GM21390 (cell line): Measurements from ENCODE around the gene MFGE8.

Experiments used
- ATAC-seq: cut with Tn5 transposase; IDR thresholded peaks from one replicate; pipeline ENCODE4 v1.9.1; 2021; ENCODE audit not compliant: unreplicated experiment

Gene MFGE8

DNA sequence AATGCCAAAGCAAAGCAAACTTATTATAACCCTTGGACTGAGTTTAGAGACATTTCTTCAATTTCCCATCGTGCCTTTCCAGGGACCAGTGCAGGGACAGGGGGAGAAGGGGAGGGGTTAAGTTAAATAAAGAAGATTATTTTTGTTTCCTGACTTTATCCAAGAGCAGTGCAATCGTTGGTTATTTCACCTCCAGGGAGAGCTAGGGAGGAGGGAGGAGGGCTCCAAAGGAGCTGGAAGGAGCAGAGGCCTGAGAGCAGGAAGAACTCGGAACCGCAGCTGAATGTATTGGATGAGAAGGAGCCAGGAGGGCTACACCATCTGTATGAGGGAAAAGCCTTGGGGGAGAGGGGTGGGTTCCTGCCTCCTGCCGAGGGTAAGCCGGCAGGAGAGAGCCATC, 38.5 kb downstream of the MFGE8 start:
- ATAC-seq, result no peak

DNA sequence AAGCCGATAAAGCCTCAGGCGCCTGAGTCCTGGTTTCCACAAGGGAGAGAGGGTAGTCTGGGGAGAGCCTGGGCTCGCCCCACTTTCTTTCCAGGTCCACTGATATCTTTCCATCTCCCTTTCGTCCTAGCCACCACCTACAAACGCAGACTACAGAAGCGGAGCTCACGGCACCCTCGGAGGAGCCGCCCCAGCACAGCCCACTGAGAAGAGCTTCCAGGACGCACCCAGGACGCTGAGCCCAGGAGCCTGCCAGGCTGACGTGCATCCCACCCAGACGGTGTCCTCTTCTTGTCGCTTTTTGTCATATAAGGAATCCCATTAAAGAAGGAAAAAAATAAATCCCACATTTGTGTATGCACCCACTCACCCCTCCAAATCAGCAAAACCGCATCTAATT, 38.9 kb downstream of the MFGE8 start:
- no peak for ATAC-seq

DNA sequence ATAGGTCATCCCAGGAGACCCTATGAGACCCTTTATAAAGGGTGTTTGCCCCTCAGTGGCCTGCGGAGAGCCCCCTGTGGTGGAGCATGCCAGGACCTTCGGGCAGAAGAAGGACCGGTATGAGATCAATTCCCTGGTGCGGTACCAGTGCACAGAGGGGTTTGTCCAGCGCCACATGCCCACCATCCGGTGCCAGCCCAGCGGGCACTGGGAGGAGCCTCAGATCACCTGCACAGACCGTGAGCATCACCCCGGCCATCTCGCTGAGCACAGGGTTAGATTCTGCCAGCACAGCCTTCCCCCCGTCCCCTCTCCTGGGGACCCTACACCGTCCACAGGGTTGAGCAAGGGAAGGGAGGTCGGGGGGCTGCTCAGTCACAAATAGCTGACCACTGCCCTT, 39.4 kb downstream of the MFGE8 start:
- no peak for ATAC-seq

DNA sequence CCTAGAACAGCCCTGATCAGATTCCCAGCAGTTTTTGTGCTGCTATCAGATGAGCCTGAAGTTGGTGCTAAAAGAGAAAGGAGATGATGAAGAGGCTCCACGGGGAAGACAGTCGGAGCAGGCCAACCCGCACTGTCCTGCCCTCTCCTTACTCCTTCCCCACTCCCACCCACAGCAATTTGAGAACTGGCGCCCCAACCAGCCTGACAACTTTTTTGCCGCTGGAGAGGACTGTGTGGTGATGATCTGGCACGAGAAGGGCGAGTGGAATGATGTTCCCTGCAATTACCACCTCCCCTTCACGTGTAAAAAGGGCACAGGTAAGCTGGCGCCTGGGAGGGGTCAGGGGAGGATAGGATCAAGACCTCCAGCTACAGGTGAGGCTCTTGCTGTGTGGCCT, 40.5 kb downstream of the MFGE8 start:
- ATAC-seq, result no peak

DNA sequence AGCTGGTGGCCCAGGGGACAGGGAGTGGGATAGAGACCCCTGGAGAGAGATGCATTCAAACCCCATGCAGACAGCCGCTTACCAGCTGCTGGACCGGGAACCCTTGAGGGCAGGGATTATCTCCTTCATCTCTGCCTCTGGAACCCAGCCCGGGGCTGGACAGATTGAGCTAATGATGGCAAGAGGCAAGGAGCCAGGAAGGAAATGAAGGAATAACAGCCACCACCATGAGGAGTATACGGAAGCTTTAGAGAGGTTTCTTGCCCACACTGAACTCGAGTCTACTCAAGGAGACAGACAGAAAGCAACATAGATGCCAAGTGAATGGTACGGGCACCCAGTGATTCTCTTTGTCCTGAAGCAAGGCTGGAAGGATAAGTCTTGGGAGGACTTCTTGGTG, 41.1 kb downstream of the MFGE8 start:
- ATAC-seq, result no peak

DNA sequence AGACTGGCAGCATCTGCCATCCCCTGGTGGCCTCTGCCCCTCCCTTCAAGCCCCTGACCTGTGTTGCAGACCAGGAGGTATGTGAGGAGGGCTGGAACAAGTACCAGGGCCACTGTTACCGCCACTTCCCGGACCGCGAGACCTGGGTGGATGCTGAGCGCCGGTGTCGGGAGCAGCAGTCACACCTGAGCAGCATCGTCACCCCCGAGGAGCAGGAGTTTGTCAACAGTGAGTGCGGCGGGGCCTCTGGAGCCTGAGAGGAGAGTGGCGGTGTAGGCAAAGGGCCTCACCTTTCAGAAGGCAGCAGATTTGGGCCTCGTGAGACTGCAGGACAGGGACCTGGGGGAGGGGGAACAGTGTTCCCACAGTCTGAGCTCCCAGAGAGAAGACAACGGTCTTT, 41.9 kb downstream of the MFGE8 start:
- no peak for ATAC-seq

DNA sequence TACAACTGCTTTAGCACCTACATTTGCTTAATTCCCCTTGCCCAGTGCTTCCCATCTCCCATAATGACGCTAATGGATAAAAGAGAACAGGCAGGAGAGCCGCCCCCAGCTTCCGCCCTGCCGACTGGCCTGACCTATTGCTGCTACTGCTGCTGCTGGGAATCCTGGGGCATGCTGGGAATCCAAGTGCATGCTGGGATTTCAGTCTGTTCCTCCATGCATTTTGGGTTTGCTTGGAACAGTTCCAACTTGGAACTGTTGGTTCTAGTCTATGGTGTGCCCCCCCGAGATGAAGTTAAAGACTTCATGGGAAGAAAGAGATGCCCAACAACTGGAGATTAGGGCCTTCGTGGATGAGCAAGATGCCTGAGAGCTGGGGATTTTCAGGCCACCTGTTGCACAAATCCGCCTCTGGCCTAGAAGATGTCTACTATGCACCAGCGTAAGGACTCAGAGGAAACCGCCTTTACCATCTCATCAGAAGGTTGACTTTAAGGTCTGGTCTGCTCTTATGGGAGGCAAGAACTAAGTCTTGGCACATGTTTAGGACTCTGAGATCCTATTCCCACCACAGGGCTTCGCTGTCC, 46.8 kb downstream of the MFGE8 start:
- no peak for ATAC-seq

DNA sequence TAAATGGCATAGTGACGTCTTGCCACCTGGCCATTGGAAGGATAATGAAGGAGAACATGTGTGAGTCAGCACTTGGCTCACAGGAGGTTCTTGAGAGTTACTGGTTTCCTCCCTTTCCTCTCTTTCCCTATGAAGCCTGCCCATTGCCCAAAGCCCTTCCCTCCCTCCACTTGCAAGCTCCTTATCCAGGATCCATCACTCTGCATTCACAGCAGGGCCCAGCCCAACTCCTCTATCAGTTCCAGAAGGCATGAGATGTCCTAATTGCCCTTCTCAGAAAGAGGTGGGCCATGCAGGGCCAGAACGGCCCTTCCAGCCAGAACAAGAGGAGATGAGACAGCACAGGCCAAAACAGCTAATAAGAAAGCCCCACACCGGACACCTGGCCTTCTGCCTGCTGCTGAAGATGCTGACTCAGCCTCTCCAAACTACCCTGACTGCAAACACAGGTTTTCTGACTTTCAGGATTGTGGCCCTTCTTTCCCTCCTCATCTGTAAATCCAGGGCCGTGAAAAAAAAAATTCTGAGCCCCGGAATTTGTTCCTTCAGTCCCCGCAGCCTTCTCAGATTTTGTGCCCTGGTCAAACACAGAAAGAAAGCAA, 47.6 kb downstream of the MFGE8 start:
- no peak for ATAC-seq

DNA sequence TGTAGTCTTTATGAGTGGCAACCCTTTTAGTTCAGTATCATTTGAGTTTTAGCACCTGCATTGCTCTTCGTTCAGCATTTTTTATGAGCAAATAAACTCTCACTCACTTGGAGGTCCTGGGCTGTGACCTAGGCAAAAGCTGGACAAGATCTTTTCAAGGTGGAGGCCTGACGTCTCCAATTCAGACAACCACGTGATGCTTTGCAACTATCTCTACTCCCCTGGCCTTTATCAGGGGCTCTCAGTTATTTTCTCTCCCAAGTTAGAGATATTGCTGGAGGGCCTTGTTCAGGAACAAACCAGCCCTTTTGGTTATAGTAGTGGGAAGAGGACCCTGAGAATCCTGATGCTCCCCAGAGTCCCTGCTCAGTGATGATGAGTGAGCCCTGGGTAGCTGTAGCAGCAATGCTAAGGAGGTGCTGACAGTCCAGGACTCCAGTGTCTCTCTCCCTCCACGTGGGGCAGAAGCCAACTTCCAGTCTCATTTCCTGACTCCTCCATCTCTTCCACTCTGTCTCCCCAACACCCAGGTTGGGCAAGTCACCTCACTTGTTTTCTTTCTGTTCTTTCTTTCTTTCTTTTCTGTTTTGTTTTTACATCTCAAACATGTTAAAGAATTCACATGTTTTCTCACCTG, 48.2 kb downstream of the MFGE8 start:
- no peak for ATAC-seq

DNA sequence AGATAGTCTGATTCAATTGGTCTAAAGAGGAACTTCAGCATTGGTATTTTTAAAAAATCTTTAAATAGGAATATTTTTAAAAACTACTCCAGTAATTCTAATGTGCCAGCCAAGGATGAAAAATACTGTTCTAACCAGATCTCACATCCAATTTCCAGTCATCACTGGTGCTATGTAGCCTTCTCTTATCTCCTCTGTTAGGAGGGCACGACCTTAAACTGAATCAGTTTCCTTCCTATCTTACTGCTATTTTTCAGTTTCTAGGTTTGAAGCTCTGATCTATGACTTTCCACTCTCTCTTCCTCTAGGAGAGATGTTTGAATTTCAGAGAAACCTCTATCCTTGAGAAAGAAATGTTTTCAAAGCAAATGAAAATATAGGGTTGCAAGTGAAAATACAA, 49.8 kb downstream of the MFGE8 start:
- ATAC-seq, result no peak

DNA sequence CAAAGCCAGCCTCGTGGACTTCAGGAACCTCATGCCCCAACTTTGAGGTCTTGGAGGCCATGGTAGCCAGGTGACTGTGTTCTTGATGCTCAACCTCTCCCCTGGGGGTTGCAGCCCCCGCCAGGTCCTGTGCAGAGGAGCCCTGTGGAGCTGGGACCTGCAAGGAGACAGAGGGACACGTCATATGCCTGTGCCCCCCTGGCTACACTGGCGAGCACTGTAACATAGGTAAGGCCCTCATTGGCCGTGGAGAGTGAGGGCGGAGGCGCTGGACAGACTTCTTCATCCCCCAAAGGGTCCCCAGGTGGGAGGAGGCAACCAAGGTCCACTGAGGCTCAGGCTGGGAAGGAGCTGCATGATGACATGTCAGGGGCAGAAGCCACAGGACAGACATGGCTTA, 53.0 kb downstream of the MFGE8 start:
- ATAC-seq, result no peak

DNA sequence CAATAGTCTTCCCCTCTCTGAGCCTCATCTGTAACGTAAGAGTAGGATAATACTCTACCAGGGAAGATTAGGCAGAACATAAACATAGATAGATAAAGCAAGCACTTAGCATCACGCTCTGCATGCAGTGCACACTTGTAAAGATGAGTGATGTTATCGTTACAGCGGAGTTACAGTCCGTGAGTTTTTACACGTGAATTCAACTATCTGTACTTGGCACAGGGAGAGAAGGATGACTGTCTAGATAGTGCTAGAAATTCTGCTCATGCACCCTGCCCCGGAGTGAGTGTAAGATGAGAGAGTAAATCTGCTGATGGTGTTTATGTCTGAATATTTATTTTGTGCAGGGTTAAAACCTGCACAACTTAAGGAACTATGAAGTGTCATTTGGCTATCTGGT, 53.6 kb downstream of the MFGE8 start:
- ATAC-seq, result no peak

DNA sequence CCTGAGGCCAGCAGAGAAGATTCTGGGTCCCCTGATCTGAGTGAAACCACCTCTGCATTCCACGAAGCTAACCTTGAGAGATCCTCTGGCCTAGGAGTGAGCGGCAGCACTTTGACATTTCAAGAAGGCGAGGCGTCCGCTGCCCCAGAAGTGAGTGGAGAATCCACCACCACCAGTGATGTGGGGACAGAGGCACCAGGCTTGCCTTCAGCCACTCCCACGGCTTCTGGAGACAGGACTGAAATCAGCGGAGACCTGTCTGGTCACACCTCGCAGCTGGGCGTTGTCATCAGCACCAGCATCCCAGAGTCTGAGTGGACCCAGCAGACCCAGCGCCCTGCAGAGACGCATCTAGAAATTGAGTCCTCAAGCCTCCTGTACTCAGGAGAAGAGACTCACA, 54.2 kb downstream of the MFGE8 start:
- no peak for ATAC-seq

DNA sequence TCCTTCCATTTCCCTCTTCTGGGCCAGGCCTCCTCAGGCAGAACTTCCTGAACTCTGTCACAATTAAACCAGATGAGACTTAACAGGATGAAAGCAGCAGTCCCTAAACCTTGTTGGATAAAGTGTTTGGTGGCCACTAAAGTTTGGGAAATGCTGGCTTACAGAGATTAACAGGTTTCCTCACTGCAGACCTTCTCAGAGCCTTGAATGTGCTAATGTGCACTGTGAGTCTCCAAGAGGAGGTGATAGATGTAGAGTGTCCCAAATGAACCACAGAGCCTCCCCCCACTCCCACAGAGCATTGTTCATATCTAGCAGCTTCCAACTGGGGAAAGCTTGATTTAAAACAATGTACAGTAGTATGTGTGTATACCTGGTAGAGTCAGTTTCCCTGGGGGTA, 60.7 kb downstream of the MFGE8 start:
- ATAC-seq, result no peak

DNA sequence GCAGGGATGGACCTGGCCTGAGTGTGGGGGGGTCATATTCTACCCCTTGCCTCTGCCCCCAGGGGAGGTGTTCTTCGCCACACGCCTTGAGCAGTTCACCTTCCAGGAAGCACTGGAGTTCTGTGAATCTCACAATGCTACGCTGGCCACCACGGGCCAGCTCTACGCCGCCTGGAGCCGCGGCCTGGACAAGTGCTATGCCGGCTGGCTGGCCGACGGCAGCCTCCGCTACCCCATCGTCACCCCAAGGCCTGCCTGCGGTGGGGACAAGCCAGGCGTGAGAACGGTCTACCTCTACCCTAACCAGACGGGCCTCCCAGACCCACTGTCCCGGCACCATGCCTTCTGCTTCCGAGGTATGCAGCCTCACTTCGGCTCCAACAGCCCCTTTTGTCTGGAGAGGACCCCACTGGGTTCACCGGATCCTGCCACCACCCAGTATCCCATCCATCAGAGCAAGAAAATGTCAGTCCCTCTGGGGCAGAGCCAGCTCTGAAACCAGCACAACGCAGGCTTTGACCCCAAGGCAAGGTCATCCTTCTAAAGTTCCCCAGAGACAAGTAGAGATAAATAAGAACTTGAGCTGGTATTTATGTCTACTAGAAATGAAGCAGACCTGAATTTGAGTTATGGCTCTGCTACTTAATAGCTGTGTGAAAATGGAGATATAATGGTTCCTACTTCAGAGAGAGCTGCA, 63.7 kb downstream of the MFGE8 start:
- ATAC-seq, result no peak
